ENCODE data around the gene MIA. TPM values are rescaled to one million over a fixed set of nuclear protein-coding genes. Genes with fewer than 3 reads are reported as not detected.

Gene MIA
- total RNA-seq, 1 donor: not detected

DNA sequence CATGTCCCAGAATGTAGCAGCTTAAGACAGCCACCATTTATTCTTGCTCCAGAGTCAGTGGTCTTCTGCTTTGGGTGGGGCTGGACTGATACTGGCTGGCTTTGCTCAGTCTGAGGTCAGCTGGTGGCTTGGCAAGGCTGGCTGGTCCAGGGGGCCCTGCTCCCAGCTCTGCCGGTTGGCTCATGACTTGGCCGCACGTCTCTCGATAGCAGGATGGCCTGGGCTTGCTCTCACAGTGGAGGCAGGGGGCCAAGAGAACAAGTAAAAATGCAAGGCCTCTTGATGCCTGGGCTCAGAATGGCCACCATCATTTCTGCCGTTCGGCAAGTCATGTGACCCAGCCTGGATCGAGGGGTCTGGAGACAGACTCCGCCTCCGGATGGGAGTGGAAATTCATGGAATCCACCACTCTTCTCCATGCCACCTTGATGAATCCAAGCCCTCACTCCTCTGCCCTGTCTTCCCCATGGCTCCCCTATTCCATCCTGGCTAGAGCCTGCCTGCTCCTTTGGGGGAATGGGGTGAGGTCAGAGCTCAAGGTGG is 38.1 kb upstream of the MIA start:
- H3K4me3 ChIP-seq (ENCODE audit: low read depth, low read length): no peak overlapping the region
- TF ChIP-seq, protein P1, sequence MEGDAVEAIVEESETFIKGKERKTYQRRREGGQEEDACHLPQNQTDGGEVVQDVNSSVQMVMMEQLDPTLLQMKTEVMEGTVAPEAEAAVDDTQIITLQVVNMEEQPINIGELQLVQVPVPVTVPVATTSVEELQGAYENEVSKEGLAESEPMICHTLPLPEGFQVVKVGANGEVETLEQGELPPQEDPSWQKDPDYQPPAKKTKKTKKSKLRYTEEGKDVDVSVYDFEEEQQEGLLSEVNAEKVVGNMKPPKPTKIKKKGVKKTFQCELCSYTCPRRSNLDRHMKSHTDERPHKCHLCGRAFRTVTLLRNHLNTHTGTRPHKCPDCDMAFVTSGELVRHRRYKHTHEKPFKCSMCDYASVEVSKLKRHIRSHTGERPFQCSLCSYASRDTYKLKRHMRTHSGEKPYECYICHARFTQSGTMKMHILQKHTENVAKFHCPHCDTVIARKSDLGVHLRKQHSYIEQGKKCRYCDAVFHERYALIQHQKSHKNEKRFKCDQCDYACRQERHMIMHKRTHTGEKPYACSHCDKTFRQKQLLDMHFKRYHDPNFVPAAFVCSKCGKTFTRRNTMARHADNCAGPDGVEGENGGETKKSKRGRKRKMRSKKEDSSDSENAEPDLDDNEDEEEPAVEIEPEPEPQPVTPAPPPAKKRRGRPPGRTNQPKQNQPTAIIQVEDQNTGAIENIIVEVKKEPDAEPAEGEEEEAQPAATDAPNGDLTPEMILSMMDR (IDR thresholded peaks at IDR 0.05; ENCODE audit: insufficient read depth, low read length): no peak
- no peak for DNase-seq (ENCODE audit: low read depth)

DNA sequence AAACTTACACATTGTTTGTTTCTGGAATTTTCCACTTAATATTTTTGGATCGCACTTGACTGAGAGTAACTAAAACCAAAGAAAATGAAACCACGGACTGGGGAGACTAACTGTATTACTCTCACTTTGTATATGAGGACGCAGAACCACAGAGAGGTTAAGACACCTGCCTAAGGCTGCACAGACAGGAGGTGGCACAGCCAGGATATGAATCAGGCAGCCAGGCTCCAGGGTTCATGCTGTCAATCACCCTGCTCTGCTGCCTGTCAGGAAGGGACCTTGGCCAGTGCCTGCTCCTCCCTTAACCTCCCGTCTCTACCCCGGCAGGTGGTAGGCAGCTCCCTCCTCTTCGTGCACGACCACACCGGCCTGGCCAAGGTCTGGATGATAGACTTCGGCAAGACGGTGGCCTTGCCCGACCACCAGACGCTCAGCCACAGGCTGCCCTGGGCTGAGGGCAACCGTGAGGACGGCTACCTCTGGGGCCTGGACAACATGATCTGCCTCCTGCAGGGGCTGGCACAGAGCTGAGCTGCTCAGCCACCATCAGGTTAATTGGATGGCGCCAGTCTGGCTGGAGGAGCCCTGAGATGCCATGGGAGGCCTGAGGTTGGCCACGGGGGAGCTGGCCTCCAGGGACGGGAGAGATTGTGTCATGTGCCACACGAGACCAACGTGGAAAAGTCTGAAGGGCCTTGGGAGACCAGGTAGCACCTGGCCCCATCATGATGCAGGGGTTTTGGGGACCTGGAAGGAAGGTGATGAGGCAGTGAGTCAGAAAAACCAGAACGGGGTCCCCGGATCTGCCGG is 36.1 kb upstream of the MIA start:
- DNase-seq (ENCODE audit: low read depth): no peak
- H3K4me3 ChIP-seq (ENCODE audit: low read depth, low read length): no peak overlapping the region
- TF ChIP-seq, protein P1 (IDR thresholded peaks at IDR 0.05; ENCODE audit: insufficient read depth, low read length): no peak

DNA sequence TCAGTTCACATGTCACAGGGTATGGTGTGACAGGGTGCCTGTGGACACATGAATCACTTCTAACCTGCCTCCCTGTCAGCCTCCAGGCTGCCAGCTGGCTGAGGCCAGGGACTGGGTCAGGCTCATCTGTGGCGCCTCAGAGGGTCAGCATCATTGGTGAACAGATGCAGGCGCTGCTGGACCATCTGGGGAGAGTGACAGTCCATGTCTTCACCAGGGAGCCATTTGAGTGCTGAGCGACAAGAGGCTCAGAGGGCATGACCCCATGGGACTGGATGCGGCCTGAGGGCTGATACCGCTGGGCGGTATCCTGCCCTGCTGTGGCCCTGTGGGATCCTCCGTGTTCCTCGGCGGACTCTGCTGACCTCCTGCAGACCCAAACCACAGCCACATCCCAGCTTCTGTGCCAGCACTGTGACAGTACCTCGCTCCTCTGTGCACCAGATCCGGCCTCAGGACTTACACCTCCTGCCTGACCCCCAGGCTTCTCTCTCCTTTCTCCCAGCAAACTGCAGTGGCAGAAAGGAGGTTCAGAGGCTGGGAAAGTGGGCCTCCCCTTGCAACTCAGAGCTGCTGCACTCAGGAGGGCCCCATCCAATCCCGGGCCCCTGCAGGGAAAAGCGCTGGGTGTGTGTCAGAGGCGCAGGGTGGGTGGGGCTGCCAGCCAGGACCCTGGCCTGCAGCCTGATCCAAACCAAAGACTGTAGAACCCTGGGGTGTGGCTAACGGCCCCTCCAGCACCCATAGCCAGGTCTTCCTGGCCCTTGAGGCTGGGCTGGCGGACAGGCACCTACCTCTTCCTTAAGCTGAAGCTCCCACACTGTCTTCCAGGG is 35.2 kb upstream of the MIA start:
- no peak for DNase-seq (ENCODE audit: low read depth)
- no peak overlapping the region for H3K4me3 ChIP-seq (ENCODE audit: low read depth, low read length)
- TF ChIP-seq, protein P1 (IDR thresholded peaks at IDR 0.05; ENCODE audit: insufficient read depth, low read length): no peak

DNA sequence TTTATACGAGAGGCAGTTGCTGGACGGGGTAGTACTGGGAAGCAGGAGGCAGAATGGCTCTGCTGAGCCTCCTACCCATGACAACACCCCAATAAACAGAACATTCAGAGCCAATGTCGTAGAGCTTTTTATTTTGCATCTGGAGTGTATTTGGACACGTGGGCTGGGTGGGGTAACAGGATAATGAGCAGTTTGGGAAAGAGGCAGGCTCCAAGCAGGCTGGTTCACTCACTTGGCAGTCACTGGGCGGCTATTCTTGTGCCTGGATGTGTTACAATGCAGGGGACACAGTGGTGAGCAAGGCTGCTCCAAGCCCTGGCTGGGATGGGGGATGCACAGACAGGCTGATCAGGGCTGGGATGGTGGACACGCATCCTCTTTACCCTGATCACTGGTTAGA is 34.6 kb upstream of the MIA start:
- TF ChIP-seq, protein P1 (IDR thresholded peaks at IDR 0.05; ENCODE audit: insufficient read depth, low read length): no peak
- peak; percentile 82 for DNase-seq (ENCODE audit: low read depth)
- no peak overlapping the region for H3K4me3 ChIP-seq (ENCODE audit: low read depth, low read length)

DNA sequence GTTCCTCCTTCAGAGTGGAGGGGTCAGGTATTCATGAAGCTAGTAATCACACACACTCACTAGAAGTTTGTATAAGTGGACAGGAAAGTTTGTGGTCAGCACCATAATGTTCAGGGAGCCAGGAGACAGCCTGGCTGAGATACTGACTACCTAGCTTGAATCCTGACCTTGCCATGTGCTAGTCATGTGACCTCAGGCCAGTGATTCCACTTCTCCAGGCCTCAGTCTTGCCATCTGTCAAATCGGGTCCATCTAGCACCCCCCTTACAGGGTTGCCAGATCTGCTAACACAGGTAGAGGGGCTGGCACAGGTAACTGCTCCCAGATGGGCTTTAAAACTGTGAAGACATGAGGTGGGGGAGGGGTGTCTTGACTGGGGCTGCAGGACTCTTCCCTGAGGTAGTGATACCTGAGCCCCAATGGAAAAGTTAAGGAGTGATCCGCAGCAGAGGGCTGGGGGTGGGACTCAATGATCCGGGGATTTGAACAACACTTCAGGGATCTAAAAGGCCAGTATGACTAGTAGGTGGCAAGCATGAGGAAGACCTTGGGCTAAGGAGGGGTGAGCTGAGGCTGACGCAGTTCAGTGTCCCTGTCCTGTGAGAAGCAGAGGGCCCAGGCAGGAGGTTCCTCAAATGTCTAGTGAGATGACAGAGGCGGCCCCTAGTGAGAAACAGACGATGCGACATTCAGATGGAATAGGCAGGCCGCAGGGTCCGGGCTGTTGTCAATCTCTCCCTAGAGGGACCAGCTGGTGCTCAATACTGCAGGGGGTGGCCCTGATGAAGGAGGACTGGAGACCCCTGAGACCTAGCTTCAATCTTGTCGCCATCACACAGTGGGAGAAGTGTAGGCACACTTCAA is 33.6 kb upstream of the MIA start:
- DNase-seq (ENCODE audit: low read depth): no peak
- H3K4me3 ChIP-seq (ENCODE audit: low read depth, low read length): no peak overlapping the region
- TF ChIP-seq, protein P1 (IDR thresholded peaks at IDR 0.05; ENCODE audit: insufficient read depth, low read length): no peak

DNA sequence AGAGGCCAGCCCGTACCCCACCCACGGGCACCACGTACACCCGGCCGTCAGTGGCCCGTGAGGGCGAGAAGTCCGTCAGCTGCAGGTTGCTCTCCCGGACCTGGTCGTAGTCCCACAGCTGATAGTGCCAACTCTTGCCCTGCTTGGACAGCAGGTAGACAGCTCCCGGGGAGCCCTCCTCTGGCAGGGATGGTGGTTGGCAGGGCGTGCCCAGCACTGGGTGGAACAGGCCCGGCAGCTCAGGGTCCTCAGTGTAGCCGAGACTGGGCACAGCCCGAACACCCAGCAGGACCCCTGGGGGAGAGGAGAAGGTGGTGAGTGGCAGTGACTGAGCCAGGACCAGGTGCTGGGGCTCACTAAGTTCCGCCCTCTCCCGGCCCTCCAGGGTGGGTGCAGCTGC is 32.8 kb upstream of the MIA start:
- no peak overlapping the region for H3K4me3 ChIP-seq (ENCODE audit: low read depth, low read length)
- DNase-seq (ENCODE audit: low read depth): no peak
- TF ChIP-seq, protein P1 (IDR thresholded peaks at IDR 0.05; ENCODE audit: insufficient read depth, low read length): no peak

Measured in fibroblast of the aortic adventitia (primary cell).